DMS 273 treated with DMSO at 0.1 percent for 48 hours (cell line): ENCODE data around the gene UGT1A8.

Source experiments
- DNase-seq: peaks from one replicate; lab custom pipeline; 2025; lab: John Stamatoyannopoulos, UW

Gene UGT1A8

GRCh38 chr2:233801357-233802131 is 184.1 kb downstream of the UGT1A8 start:
- DNase-seq: no peak

GRCh38 chr2:233802132-233802815 is 184.8 kb downstream of the UGT1A8 start:
- DNase-seq: no peak

GRCh38 chr2:233803292-233803911 is 186.0 kb downstream of the UGT1A8 start:
- DNase-seq: no peak

GRCh38 chr2:233803994-233804393 is 186.6 kb downstream of the UGT1A8 start:
- DNase-seq: no peak

GRCh38 chr2:233807215-233807865 is 189.9 kb downstream of the UGT1A8 start:
- no peak for DNase-seq

- no peak for DNase-seq
These were observed 190.8 kb downstream of the UGT1A8 start for GRCh38 chr2:233807966-233808935.

GRCh38 chr2:233810385-233810784 is 193.0 kb downstream of the UGT1A8 start:
- no peak for DNase-seq

GRCh38 chr2:233811087-233811486 is 193.7 kb downstream of the UGT1A8 start:
- no peak for DNase-seq

GRCh38 chr2:233811732-233812131 is 194.3 kb downstream of the UGT1A8 start:
- DNase-seq: no peak

GRCh38 chr2:233813236-233814055 is 196.0 kb downstream of the UGT1A8 start:
- DNase-seq: no peak

GRCh38 chr2:233814056-233814835 is 196.8 kb downstream of the UGT1A8 start:
- DNase-seq: no peak

- DNase-seq: no peak
These were observed 198.4 kb downstream of the UGT1A8 start for GRCh38 chr2:233815861-233816260.

GRCh38 chr2:233816334-233816733 is 198.9 kb downstream of the UGT1A8 start:
- DNase-seq: peak; percentile 16

- DNase-seq: no peak
These were observed 199.3 kb downstream of the UGT1A8 start for GRCh38 chr2:233816771-233817170.

- no peak for DNase-seq
These were observed 200.0 kb downstream of the UGT1A8 start for GRCh38 chr2:233817361-233817911.

GRCh38 chr2:233817995-233818638 is 200.7 kb downstream of the UGT1A8 start:
- DNase-seq: no peak

GRCh38 chr2:233818639-233819621 is 201.5 kb downstream of the UGT1A8 start:
- DNase-seq: no peak
